ENCODE measurements around the gene SFTPB.
"Not testable (repeated sequence)": the region's sequence is repeated elsewhere in the genome, so short reads cannot be mapped to it uniquely, and the experiment has no call there.

Gene SFTPB

GRCh38 chr2:85678377-85678776 lies 10.4 kb upstream of the SFTPB start:
- Mint-ChIP-seq H3K27ac (no peak overlapping the region), H3K4me1 (ENCODE audit: low read depth) (peaks cover 46% of the 10 kb centered on the region), H3K9me3 (no peaks in the 10 kb centered on the region), H3K36me3 (ENCODE audit: low read depth) (no peaks in the 10 kb centered on the region), H3K4me3 (no peak overlapping the region), H3K27me3 (peaks cover 2% of the 10 kb centered on the region)
- intact Hi-C loops (cut with micrococcal nuclease): loop anchor here (5.0 kb wide), 1 partner anchor 39 kb away; no protein-coding TSS in a partner anchor

DNA sequence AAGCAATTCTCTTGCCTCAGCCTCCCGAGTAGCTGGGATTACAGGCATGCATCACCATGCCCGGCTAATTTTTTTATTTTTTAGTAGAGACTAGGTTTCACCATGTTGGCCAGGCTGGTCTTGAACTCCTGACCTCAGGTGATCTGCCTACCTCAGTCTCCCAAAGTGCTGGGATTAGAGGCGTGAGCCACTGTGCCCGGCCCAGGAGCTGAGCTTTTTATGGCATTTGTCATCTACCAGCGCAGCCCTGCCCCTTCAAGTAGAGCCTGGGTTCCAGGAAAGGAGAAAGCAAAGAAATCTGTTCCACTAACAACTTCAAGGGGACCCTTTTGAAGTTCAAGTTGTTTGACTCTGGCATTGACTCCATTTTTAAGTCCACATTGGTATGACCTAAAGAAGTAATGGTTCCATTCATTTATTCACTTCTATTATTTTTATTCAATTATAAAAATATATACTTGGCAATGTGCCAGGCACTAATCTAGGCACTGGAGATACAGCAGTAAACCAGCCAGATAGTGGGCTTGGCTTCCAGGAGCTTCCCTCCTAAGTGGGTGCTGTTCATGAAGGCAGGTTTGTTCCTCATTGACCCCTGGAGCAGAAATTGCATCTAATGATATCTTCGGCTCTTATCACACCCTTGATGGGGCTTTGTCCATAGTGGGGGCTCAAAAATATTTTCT lies 8.0 kb upstream of the SFTPB start:
- Mint-ChIP-seq H3K4me3 (no peak overlapping the region), H3K27me3 (peaks cover 5% of the 10 kb centered on the region), H3K4me1 (ENCODE audit: low read depth) (peaks cover 52% of the 10 kb centered on the region), H3K27ac (no peak overlapping the region), H3K9me3 (no peaks in the 10 kb centered on the region), H3K36me3 (ENCODE audit: low read depth) (no peaks in the 10 kb centered on the region)
- intact Hi-C loops (cut with micrococcal nuclease): loop anchor here (5.0 kb wide), 1 partner anchor 41 kb away; no protein-coding TSS in a partner anchor

DNA sequence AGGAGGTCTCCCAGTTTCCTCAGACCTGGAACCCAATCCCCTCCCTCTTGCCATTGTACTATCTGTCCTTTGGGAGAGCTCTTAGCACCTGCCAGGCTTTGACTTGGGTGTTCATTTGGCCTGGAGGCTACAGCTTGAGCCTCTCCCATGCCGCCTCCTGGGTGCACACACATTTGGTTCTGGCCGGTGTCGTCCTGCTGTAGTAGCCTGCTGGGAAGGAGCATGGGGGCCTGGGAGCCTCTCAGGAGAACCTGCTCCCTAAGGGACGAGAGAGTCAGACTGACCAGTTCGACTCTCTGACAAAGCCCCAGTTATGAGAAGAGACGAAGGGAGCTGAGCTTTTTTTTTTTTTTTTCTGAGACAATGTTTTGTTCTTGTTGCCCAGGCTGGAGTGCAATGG lies 7.4 kb upstream of the SFTPB start:
- intact Hi-C loops (cut with micrococcal nuclease): loop anchor here (5.0 kb wide), 1 partner anchor 42 kb away; no protein-coding TSS in a partner anchor
- peaks cover 5% of the 10 kb centered on the region for H3K27me3 Mint-ChIP-seq
- H3K27ac Mint-ChIP-seq: no peak overlapping the region
- no peaks in the 10 kb centered on the region for H3K36me3 Mint-ChIP-seq (ENCODE audit: low read depth)
- H3K4me3 Mint-ChIP-seq: no peak overlapping the region
- no peaks in the 10 kb centered on the region for H3K9me3 Mint-ChIP-seq
- peaks cover 55% of the 10 kb centered on the region for H3K4me1 Mint-ChIP-seq (ENCODE audit: low read depth)

DNA sequence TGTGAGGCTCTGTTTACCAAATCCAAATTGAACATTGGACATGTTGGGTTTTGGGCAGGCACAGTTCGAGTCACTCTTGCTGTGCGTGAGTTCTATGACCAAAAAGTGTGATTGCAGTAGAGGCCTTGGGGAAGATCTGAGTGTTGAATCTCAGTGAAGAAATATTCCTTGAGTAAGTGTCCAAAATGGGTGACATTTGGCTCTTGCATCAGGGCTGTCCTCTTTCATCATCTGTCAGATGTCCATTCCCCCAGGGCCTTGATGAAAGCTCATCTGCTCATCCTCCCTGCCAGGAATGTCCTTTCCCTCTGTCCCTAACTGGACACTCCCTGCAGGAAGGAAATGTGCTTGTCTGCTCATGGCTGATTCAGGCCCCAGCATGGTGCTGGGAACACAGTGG lies 6.4 kb upstream of the SFTPB start:
- intact Hi-C loops (cut with micrococcal nuclease): loop anchor here (5.0 kb wide), 1 partner anchor 33 kb away; no protein-coding TSS in a partner anchor
- Mint-ChIP-seq H3K27me3 (peaks cover 5% of the 10 kb centered on the region), H3K4me3 (no peak overlapping the region), H3K36me3 (ENCODE audit: low read depth) (no peaks in the 10 kb centered on the region), H3K4me1 (ENCODE audit: low read depth) (peaks cover 62% of the 10 kb centered on the region), H3K27ac (no peak overlapping the region), H3K9me3 (no peaks in the 10 kb centered on the region)

- Mint-ChIP-seq H3K4me1 (ENCODE audit: low read depth) (peaks cover 57% of the 10 kb centered on the region), H3K36me3 (ENCODE audit: low read depth) (no peaks in the 10 kb centered on the region), H3K9me3 (no peaks in the 10 kb centered on the region), H3K27ac (no peak overlapping the region), H3K27me3 (peaks cover 5% of the 10 kb centered on the region), H3K4me3 (no peak overlapping the region)
- intact Hi-C loops (cut with micrococcal nuclease): loop anchor here (5.0 kb wide), 1 partner anchor 33 kb away; no protein-coding TSS in a partner anchor
Measured at GRCh38 chr2:85673716-85674375, 5.8 kb upstream of the SFTPB start.

DNA sequence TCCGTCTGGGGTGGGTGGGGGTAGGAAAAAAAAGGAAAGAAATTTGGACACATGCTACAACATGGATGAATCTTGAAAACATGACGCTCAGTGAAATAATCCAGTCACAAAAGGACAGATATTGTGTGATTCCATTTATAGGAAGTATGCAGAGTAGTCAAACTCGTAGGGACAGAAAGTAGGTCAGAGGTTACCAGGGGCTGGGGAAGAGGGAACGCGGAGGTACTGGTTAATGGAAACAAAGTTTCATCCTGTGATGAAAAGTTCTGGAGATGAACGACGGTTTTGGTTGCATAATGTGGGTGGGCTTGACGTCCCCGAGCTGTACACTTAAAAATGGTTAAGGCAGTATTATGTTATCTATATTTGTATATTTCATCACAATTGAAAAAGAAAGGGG lies 4.5 kb upstream of the SFTPB start:
- H3K36me3 Mint-ChIP-seq (ENCODE audit: low read depth): no peaks in the 10 kb centered on the region
- H3K27ac Mint-ChIP-seq: no peak overlapping the region
- intact Hi-C loops (cut with micrococcal nuclease): loop anchor here (5.0 kb wide), 1 partner anchor 35 kb away; no protein-coding TSS in a partner anchor
- peaks cover 3% of the 10 kb centered on the region for H3K27me3 Mint-ChIP-seq
- H3K4me3 Mint-ChIP-seq: peak overlapping the region; percentile 32
- H3K4me1 Mint-ChIP-seq (ENCODE audit: low read depth): peaks cover 57% of the 10 kb centered on the region
- no peaks in the 10 kb centered on the region for H3K9me3 Mint-ChIP-seq

GRCh38 chr2:85670416-85670815 lies 2.4 kb upstream of the SFTPB start:
- H3K9me3 Mint-ChIP-seq: not testable (repeated sequence)

GRCh38 chr2:85669549-85669948 lies 1.6 kb upstream of the SFTPB start:
- H3K4me3 Mint-ChIP-seq: no peak overlapping the region
- no peaks in the 10 kb centered on the region for H3K9me3 Mint-ChIP-seq
- H3K4me1 Mint-ChIP-seq (ENCODE audit: low read depth): peaks cover 65% of the 10 kb centered on the region
- peak overlapping the region; percentile 1 for H3K27ac Mint-ChIP-seq
- intact Hi-C loops (cut with micrococcal nuclease): no loop called here
- H3K36me3 Mint-ChIP-seq (ENCODE audit: low read depth): no peaks in the 10 kb centered on the region
- H3K27me3 Mint-ChIP-seq: peaks cover 5% of the 10 kb centered on the region

More at GRCh38 chr2:85670416-85670815, 2.4 kb upstream of the SFTPB start:
- H3K4me3 Mint-ChIP-seq; H3K36me3 Mint-ChIP-seq (ENCODE audit: low read depth); H3K27ac Mint-ChIP-seq; H3K27me3 Mint-ChIP-seq: not testable (repeated sequence)
- intact Hi-C loops (cut with micrococcal nuclease): loop anchor here (5.0 kb wide), 1 partner anchor 37 kb away; no protein-coding TSS in a partner anchor
- peaks cover 74% of the 10 kb centered on the region for H3K4me1 Mint-ChIP-seq (ENCODE audit: low read depth)

GRCh38 chr2:85668857-85669142 lies 801 bp upstream of the SFTPB start:
- Mint-ChIP-seq H3K4me3 (no peak overlapping the region), H3K4me1 (ENCODE audit: low read depth) (peaks cover 58% of the 10 kb centered on the region)
- intact Hi-C loops (cut with micrococcal nuclease): no loop called here

GRCh38 chr2:85667561-85668008 lies 414 bp downstream of the SFTPB start:
- intact Hi-C loops (cut with micrococcal nuclease): no loop called here
- H3K4me3 Mint-ChIP-seq: no peak overlapping the region
- no peak overlapping the region for H3K27ac Mint-ChIP-seq
- H3K36me3 Mint-ChIP-seq (ENCODE audit: low read depth): no peaks in the 10 kb centered on the region
- peaks cover 45% of the 10 kb centered on the region for H3K4me1 Mint-ChIP-seq (ENCODE audit: low read depth)
- peaks cover 5% of the 10 kb centered on the region for H3K27me3 Mint-ChIP-seq
- H3K9me3 Mint-ChIP-seq: no peaks in the 10 kb centered on the region

More at GRCh38 chr2:85668857-85669142, 801 bp upstream of the SFTPB start:
- Mint-ChIP-seq H3K9me3 (no peaks in the 10 kb centered on the region), H3K27me3 (peaks cover 5% of the 10 kb centered on the region), H3K27ac (peak overlapping the region; percentile 1), H3K36me3 (ENCODE audit: low read depth) (no peaks in the 10 kb centered on the region)

DNA sequence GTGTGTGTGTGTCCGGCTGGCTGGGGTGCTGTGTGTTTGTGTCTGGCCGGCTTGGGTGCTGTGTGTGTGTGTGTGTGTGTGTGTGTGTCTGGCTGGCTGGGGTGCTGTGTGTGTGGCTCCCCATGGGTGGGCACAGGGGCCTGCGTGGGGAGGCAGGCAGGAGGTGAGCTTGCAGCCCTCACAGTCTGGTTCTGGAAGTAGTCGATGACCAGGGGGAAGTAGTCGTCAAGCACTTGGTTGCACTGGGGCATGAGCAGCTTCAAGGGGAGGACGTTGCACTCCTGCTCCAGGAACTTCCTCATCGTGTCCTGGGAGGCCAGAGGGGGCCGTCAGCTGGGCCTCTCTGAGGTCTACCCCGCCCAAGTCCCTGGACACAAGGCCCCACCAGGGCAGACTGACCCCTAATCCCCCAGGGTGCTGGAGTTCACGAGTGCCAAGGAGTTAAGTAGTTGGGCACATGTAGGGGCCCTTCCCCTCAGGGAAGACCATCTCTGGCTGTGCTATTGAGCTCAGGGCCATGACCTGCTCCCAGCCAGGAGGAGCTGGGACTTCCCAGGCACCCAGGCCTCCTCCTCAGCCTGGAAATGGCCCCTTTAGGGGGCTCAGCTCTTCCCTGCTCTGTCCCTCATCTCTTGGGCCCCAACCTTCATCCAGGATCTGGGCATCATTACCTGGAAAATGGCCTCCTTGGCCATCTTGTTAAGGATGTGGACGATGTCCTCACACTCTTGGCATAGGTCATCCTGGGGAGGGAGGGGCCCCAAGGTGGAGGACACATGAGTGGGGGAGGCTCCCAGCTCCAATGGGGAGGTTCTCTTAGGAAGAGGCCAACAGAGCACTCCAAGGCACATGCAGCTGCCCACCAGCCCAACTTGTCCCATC lies 1.3 kb downstream of the SFTPB start:
- no peaks in the 10 kb centered on the region for H3K36me3 Mint-ChIP-seq (ENCODE audit: low read depth)
- H3K4me1 Mint-ChIP-seq (ENCODE audit: low read depth): peaks cover 40% of the 10 kb centered on the region
- H3K9me3 Mint-ChIP-seq: no peaks in the 10 kb centered on the region
- intact Hi-C loops (cut with micrococcal nuclease): no loop called here
- H3K27me3 Mint-ChIP-seq: peaks cover 5% of the 10 kb centered on the region
- H3K4me3 Mint-ChIP-seq: no peak overlapping the region
- peak overlapping the region; percentile 69 for H3K27ac Mint-ChIP-seq

DNA sequence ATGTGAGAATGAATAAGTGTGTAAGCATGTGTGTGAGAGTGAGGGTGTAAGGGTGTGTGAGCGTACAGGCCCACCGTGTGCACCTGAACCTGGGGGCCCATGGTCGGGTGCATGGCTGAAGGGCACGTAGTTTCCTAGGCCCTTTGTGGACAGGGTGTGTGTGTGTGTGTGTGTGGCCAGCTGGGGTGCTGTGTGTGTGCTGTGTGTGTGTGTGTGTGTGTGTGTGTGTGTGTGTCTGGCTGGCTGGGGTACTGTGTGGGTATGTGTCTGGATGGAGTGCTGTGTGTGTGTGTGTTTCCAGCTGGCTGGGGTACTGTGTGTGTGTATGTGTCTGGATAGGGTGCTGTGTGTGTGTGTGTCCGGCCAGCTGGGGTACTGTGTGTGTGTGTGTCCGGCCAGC lies 2.0 kb downstream of the SFTPB start:
- peak overlapping the region; percentile 69 for H3K27ac Mint-ChIP-seq

DNA sequence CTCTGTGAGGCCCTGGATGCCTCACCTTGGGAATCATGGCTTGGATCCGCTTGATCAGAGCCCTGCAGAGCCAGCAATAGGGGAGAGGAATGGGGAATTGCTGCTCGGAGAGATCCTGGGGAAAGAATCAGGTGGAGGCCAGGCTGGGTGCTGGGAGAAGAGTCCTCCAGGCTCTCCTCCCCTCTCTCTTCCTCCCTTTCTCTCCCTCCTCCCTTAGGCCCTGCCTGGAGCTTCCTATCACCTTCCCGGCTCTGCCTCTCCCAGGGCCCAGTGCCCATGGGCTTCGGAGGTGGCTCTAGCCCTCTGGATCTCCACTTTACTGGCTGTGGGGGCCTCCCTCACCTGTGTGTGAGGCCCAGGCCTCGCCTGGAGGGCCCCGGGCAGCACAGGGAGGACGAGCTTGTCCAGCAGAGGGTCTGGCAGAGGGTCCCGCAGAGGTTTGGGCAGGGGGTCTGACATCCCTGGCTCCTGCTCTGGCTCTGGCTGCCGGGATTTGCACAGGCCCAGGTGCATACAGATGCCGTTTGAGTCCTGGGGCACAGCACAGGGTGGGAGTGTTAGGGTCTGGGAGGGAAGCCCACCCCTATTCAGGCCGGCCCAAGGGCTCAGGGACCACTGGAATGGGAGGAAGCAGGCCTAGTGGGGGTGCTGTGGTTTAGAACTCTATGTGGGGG lies 2.6 kb downstream of the SFTPB start:
- peaks cover 36% of the 10 kb centered on the region for H3K4me1 Mint-ChIP-seq (ENCODE audit: low read depth)
- intact Hi-C loops (cut with micrococcal nuclease): no loop called here
- H3K9me3 Mint-ChIP-seq: no peaks in the 10 kb centered on the region
- no peaks in the 10 kb centered on the region for H3K36me3 Mint-ChIP-seq (ENCODE audit: low read depth)
- H3K4me3 Mint-ChIP-seq: no peak overlapping the region
- H3K27ac Mint-ChIP-seq: peak overlapping the region; percentile 69
- H3K27me3 Mint-ChIP-seq: peaks cover 2% of the 10 kb centered on the region

More for the DNA sequence above, 2.0 kb downstream of the SFTPB start:
- no peak overlapping the region for H3K4me3 Mint-ChIP-seq
- H3K36me3 Mint-ChIP-seq (ENCODE audit: low read depth): no peaks in the 10 kb centered on the region
- peaks cover 2% of the 10 kb centered on the region for H3K27me3 Mint-ChIP-seq
- intact Hi-C loops (cut with micrococcal nuclease): no loop called here
- H3K4me1 Mint-ChIP-seq (ENCODE audit: low read depth): peaks cover 40% of the 10 kb centered on the region
- H3K9me3 Mint-ChIP-seq: no peaks in the 10 kb centered on the region

Data from dendritic cell treated with granulocyte-macrophage colony-stimulating factor and Interleukin-4, amounts not matched to agents 40 ng/mL and 50 ng/mL, for 4 days (primary cell).